Psoas muscle (tissue), 8 donors: ENCODE data around the gene COL20A1. TPM values are rescaled to one million over a fixed set of nuclear protein-coding genes. Genes with fewer than 3 reads are reported as not detected.

Source experiments
- ATAC-seq, 4 donors: fragments of 200-7000 bp; cut with Tn5 transposase; one replicate each; pipeline ENCODE4 v1.9.1; 2020; ENCODE audit warnings: moderate library complexity in 3 of 4, mild to moderate bottlenecking in 2 of 4
- DNase-seq, 2 donors: peaks; one replicate each; pipeline ENCODE4 v3.0.0-alpha.2; 2020
- H3K27ac ChIP-seq: fragments of 200-600 bp; one replicate; pipeline ENCODE4 v1.8.0; 2022
- H3K27me3 ChIP-seq, 3 donors: fragments of 200-600 bp in 1 of 3; one replicate each; pipeline versions ENCODE4 v1.6.1 to v1.8.0; 2013 to 2022; ENCODE audit warnings: low read length in 2 of 3, mild to moderate bottlenecking in 2 of 3, moderate library complexity in 1 of 3; ENCODE audit not compliant: insufficient read depth in 3 of 3
- H3K36me3 ChIP-seq, 2 donors: fragments of 200-600 bp in 1 of 2; one replicate each; pipeline versions ENCODE4 v1.6.1 to v1.8.0; 2013 to 2022; ENCODE audit warnings: low read depth in 1 of 2, mild to moderate bottlenecking in 1 of 2, moderate library complexity in 1 of 2; ENCODE audit not compliant: insufficient read depth in 1 of 2
- H3K4me1 ChIP-seq: fragments of 200-600 bp; one replicate; pipeline ENCODE4 v1.8.0; 2022
- H3K4me3 ChIP-seq: fragments of 200-600 bp; one replicate; pipeline ENCODE4 v1.8.0; 2022; ENCODE audit warnings: mild to moderate bottlenecking
- H3K9me3 ChIP-seq: fragments of 200-600 bp; one replicate; pipeline ENCODE4 v1.8.0; 2022
- CTCF ChIP-seq: fragments of 200-600 bp; IDR thresholded peaks from one replicate; pipeline ENCODE4 v1.8.0; 2022; ENCODE audit warnings: antibody characterized with exemption
- WGBS, 3 donors: extraction: QIAGEN DNeasy Blood & Tissue Kit; methylation state at CpG; one replicate each; pipeline versions ENCODE4 v1.1.6 to v1.1.7; 2013; 5-methylcytosine and 5-hydroxymethylcytosine counted together
- intact Hi-C, 2 donors: fragments of 100-400 bp; cut with DNase I; formaldehyde crosslinking; loops; one replicate each; pipeline versions ENCODE4 v1.11.0 to v1.14.2; 2022
- polyA plus RNA-seq, 3 donors: library from polyadenylated mRNA; stranded (reverse); fragments of 200-250 nt; gene quantifications; one replicate each; pipeline ENCODE4 v1.2.3, GENCODE V29; 2013
- total RNA-seq, 4 donors: library from RNA; stranded (reverse); fragmentation: NEBNext Ultra II Directional in 2 of 4; extraction: Animal tissue kit (Norgen Biotek cat#: 25700) in 2 of 4; gene quantifications; one replicate each; pipeline versions ENCODE4 v1.2.1 to v1.2.4, GENCODE V29; 2021 to 2023
- donor health status: healthy with polysubstance abuse.
- donor health status: DM: no; HTN: no; CAD: no; lungs with moderate emphysema.
- donor health status: Bipolar disorder and iron deficiency.
- donor health status: healthy.
- donor health status: DM: yes; HTN: yes; CAD: no.
- donor health status: DM: no; HTN: no; CAD: no.
- donor health status: DM: no; HTN: no; CAD: no.
- donor health status: DM: yes; HTN: yes; CAD: no.

COL20A1 gene
- total and polyA plus RNA-seq, 7 donors = 0.08 to 0.09 TPM; not detected in 5

DNA sequence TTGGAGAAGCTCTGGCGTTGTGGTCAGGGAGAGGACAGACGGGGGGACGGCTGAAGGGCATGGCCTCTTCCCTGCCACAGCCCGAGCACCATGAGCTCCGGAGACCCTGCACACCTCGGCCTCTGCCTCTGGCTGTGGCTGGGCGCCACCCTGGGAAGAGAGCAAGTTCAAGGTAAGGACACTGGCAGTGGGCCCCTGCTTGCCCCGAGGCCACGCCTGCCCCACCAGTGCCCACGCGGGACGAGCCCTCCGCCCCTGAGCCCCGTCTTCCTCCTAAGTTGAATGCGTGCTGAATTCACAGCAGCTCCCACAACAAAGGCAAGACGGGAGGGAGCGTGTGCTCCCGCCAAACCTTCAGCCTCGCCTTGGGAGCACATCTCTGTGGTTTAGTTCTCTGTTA is 2.0 kb downstream of the COL20A1 start:
- ATAC-seq = no peak
- no peak for TF ChIP-seq CTCF
- intact Hi-C loops = no loop called here
- Histone ChIP-seq H3K9me3 (no peaks in the 10 kb centered on the region), H3K36me3 (no peaks in the 10 kb centered on the region), H3K27me3 (peaks cover 0 to 67% (median 22%) of the 10 kb centered on the region in 3 donors), H3K4me3 (no peak overlapping the region), H3K4me1 (no peaks in the 10 kb centered on the region), H3K27ac (no peak overlapping the region)
- WGBS, 3 donors = 49 to 61% (median 49%) methylated on average over 18 to 19 of the region's 19 CpGs
- DNase-seq = no peak

DNA sequence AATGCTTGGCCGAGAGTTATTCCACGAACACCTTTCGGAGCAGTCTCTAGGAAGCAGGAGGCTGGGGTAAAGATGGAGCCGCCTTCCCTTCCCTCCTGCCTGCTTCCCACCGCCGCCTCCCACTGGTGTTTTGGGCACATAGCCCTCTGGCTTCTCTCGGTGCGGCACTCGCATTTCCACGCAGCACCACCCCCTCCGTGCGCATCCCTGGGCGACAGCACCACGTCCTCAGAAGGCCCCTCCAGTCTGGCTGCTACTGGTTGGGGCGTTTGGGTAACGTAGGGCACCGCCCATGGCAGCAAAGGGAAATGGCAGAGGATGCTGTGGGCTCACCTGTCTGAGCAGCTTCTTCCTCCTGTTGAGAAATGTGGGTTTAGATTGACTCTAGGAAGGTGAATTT is 2.4 kb downstream of the COL20A1 start:
- 40 to 47% (median 43%) methylated on average over 17 of the region's 17 CpGs for WGBS, 3 donors
- intact Hi-C loops = no loop called here
- DNase-seq = no peak

GRCh38 chr20:63295846-63296245 is 2.9 kb downstream of the COL20A1 start:
- ATAC-seq (no peak), DNase-seq (no peak)
- WGBS, 3 donors = 38 to 55% (median 41%) methylated on average over 20 of the region's 20 CpGs
- H3K27ac ChIP-seq = no peak overlapping the region
- no peak overlapping the region for H3K4me3 ChIP-seq
- intact Hi-C loops = no loop called here
- peaks cover 0 to 67% (median 23%) of the 10 kb centered on the region in 3 donors for H3K27me3 ChIP-seq
- H3K9me3 ChIP-seq = peaks cover under 1% of the 10 kb centered on the region
- no peak for TF ChIP-seq CTCF
- H3K4me1 ChIP-seq = no peaks in the 10 kb centered on the region
- no peaks in the 10 kb centered on the region for H3K36me3 ChIP-seq

More for the DNA sequence above, 2.4 kb downstream of the COL20A1 start:
- TF ChIP-seq CTCF = no peak
- H3K4me1 ChIP-seq = no peaks in the 10 kb centered on the region
- H3K27ac ChIP-seq = no peak overlapping the region
- no peaks in the 10 kb centered on the region for H3K36me3 ChIP-seq
- H3K4me3 ChIP-seq = no peak overlapping the region
- ATAC-seq = no peak
- H3K27me3 ChIP-seq = peaks cover 0 to 67% (median 22%) of the 10 kb centered on the region in 3 donors
- no peaks in the 10 kb centered on the region for H3K9me3 ChIP-seq

GRCh38 chr20:63296531-63297299 is 3.7 kb downstream of the COL20A1 start:
- no peak overlapping the region for H3K27ac ChIP-seq
- DNase-seq (no peak), ATAC-seq (no peak)
- WGBS, 3 donors = 13 to 26% (median 20%) methylated on average over 18 of the region's 18 CpGs
- intact Hi-C loops = no loop called here
- no peak for TF ChIP-seq CTCF
- no peaks in the 10 kb centered on the region for H3K36me3 ChIP-seq
- peaks cover 0 to 75% (median 24%) of the 10 kb centered on the region in 3 donors for H3K27me3 ChIP-seq
- peaks cover 9% of the 10 kb centered on the region for H3K9me3 ChIP-seq
- no peaks in the 10 kb centered on the region for H3K4me1 ChIP-seq
- no peak overlapping the region for H3K4me3 ChIP-seq
